NT2/D1 (cell line): Measurements from ENCODE around the gene PDIK1L.

ENCODE experiments used
- SUZ12 ChIP-seq: IDR thresholded peaks from 2 replicates; pipeline ENCODE4 v1.6.1; 2011; ENCODE audit not compliant: insufficient read length, insufficient read depth; ENCODE audit errors: extremely low read depth
- YY1 ChIP-seq: IDR thresholded peaks from 2 replicates; pipeline ENCODE4 v1.6.1; 2011; ENCODE audit not compliant: insufficient read length, insufficient read depth
- ZNF274 ChIP-seq: IDR thresholded peaks from 2 replicates; pipeline ENCODE4 v1.6.1; 2011; ENCODE audit warnings: mild to moderate bottlenecking, low read depth, low read length

DNA sequence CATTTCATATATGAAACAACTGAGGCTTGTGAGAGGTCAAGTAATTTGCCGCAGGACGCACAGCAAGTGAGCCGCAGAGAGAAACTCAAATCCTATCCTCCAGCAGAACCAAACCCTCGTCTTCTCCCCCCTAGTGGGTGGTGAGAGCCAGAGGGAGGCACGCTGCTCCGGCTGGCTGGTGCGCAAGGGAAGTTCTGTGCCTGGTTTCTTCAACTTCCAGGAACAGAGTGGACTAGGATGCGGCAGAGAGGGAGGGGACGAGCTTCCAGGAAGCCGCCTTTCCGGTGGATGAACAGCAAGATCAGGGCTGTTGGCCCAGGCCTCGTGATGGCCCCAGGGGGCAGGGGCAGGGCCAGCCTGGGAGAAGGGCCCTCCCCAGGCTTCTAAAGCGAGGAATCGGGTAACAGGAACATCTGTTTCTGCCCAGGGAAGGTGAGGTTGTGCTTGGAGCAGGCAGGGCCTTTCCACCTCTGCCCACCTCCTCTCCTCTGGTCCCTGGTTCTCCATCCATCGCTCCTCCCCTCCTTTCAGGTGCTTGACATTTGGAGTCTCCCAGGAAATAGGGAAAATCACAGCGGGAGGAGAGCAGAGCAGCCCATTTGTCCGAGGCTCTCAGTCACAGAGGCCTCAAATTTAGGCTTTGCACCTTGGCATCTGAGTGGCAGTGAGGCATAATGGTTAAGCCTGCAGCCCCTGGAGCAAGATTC lies 16.8 kb upstream of the PDIK1L start:
- no peak for TF ChIP-seq YY1
- TF ChIP-seq ZNF274 = no peak
- no peak for TF ChIP-seq SUZ12
